GM20431 (cell line): ENCODE measurements around the gene P2RY6.

ENCODE experiments used
- in situ Hi-C: fragments of 300-500 bp; cut with MseI, MboI; formaldehyde crosslinking; loops from one replicate; pipeline ENCODE4 v1.15.0; 2020; ENCODE audit warnings: low sequenced_read_pairs; ENCODE audit not compliant: unreplicated experiment

The P2RY6 gene

GRCh38 chr11:73326929-73327811, 55.0 kb downstream of the P2RY6 start:
- in situ Hi-C loops = no loop called here

GRCh38 chr11:73327812-73328364, 55.8 kb downstream of the P2RY6 start:
- in situ Hi-C loops = no loop called here

- in situ Hi-C loops = no loop called here
Observed at GRCh38 chr11:73330569-73331093, 58.5 kb downstream of the P2RY6 start.

- in situ Hi-C loops = no loop called here
Observed at GRCh38 chr11:73331138-73331916, 59.2 kb downstream of the P2RY6 start.

GRCh38 chr11:73333173-73333572, 61.0 kb downstream of the P2RY6 start:
- in situ Hi-C loops = no loop called here

- in situ Hi-C loops = no loop called here
Observed at GRCh38 chr11:73333640-73334383, 61.7 kb downstream of the P2RY6 start.

- in situ Hi-C loops = no loop called here
Observed at GRCh38 chr11:73334384-73335203, 62.5 kb downstream of the P2RY6 start.

GRCh38 chr11:73335204-73335923, 63.2 kb downstream of the P2RY6 start:
- in situ Hi-C loops = no loop called here

GRCh38 chr11:73337846-73338245, 65.7 kb downstream of the P2RY6 start:
- in situ Hi-C loops = no loop called here

GRCh38 chr11:73338279-73338678, 66.1 kb downstream of the P2RY6 start:
- in situ Hi-C loops = no loop called here

GRCh38 chr11:73340164-73340563, 68.0 kb downstream of the P2RY6 start:
- in situ Hi-C loops = loop anchor here (10.0 kb wide), 1 partner anchor 45 kb away; no protein-coding TSS in a partner anchor

GRCh38 chr11:73342633-73343032, 70.5 kb downstream of the P2RY6 start:
- in situ Hi-C loops = loop anchor here (10.0 kb wide), 1 partner anchor 48 kb away; no protein-coding TSS in a partner anchor

GRCh38 chr11:73343076-73343873, 71.1 kb downstream of the P2RY6 start:
- in situ Hi-C loops = loop anchor here (10.0 kb wide), 1 partner anchor 48 kb away; no protein-coding TSS in a partner anchor

- in situ Hi-C loops = loop anchor here (10.0 kb wide), 1 partner anchor 49 kb away; no protein-coding TSS in a partner anchor
Observed at GRCh38 chr11:73344191-73344607, 72.1 kb downstream of the P2RY6 start.

GRCh38 chr11:73345481-73346160, 73.5 kb downstream of the P2RY6 start:
- in situ Hi-C loops = loop anchor here (10.0 kb wide), 1 partner anchor 51 kb away; no protein-coding TSS in a partner anchor

- in situ Hi-C loops = loop anchor here (10.0 kb wide), 1 partner anchor 52 kb away; no protein-coding TSS in a partner anchor
Observed at GRCh38 chr11:73346186-73346935, 74.2 kb downstream of the P2RY6 start.
